HuH-7 (cell line): ENCODE results near the gene ECE1.
"Not testable (repeated sequence)": the region's sequence is repeated elsewhere in the genome, so short reads cannot be mapped to it uniquely, and the experiment has no call there.

Experiments
- DNase-seq: peaks from one replicate; pipeline ENCODE4 v3.0.0; 2011; ENCODE audit warnings: low spot score

Gene ECE1

GRCh38 chr1:21249940-21250493 lies 40.2 kb downstream of the ECE1 start:
- DNase-seq, result no peak

- peak; percentile 69 for DNase-seq
Observed at GRCh38 chr1:21247892-21248715, 42.2 kb downstream of the ECE1 start.

- DNase-seq, result no peak
Observed at GRCh38 chr1:21246905-21247642, 43.2 kb downstream of the ECE1 start.

GRCh38 chr1:21245688-21246229 lies 44.5 kb downstream of the ECE1 start:
- no peak for DNase-seq

GRCh38 chr1:21244986-21245687 lies 45.1 kb downstream of the ECE1 start:
- peak; percentile 31 for DNase-seq

GRCh38 chr1:21244154-21244553 lies 46.1 kb downstream of the ECE1 start:
- DNase-seq, result no peak

- DNase-seq, result no peak
Observed at GRCh38 chr1:21242846-21243245, 47.4 kb downstream of the ECE1 start.

GRCh38 chr1:21241771-21242581 lies 48.3 kb downstream of the ECE1 start:
- no peak for DNase-seq

GRCh38 chr1:21240706-21241105 lies 49.6 kb downstream of the ECE1 start:
- DNase-seq, result no peak

- no peak for DNase-seq
Observed at GRCh38 chr1:21239221-21239620, 51.0 kb downstream of the ECE1 start.

- DNase-seq, result no peak
Observed at GRCh38 chr1:21238141-21238800, 52.0 kb downstream of the ECE1 start.

GRCh38 chr1:21237446-21238088 lies 52.7 kb downstream of the ECE1 start:
- no peak for DNase-seq

GRCh38 chr1:21236178-21236577 lies 54.1 kb downstream of the ECE1 start:
- DNase-seq, result no peak

- DNase-seq, result no peak
Observed at GRCh38 chr1:21234779-21235178, 55.5 kb downstream of the ECE1 start.

GRCh38 chr1:21233490-21233889 lies 56.8 kb downstream of the ECE1 start:
- no peak for DNase-seq

- DNase-seq, result peak; percentile 77
Observed at GRCh38 chr1:21232044-21232443, 58.2 kb downstream of the ECE1 start.

GRCh38 chr1:21229246-21230000 lies 60.8 kb downstream of the ECE1 start:
- no peak for DNase-seq

- not testable (repeated sequence) for DNase-seq
Observed at GRCh38 chr1:21228224-21228623, 62.0 kb downstream of the ECE1 start.

GRCh38 chr1:21225065-21225464 lies 65.2 kb downstream of the ECE1 start:
- no peak for DNase-seq
